Measurements from ENCODE around the gene APOM.

- TF ChIP-seq CTCF (conservative IDR thresholded peaks at IDR 0.05) (no peak), ZFX (IDR thresholded peaks at IDR 0.05) (no peak)
Observed at GRCh38 chr6:31634131-31634530, 21.6 kb upstream of the APOM start.

Measured in C4-2B (cell line).